Measurements from ENCODE around the gene BHLHE40. TPM values are rescaled to one million over a fixed set of nuclear protein-coding genes. Genes with fewer than 3 reads are reported as not detected.

Gene BHLHE40
- total RNA-seq, 1 donor from 2014 or later, result 33.9 TPM

GRCh38 chr3:4953119-4953518 lies 26.1 kb upstream of the BHLHE40 start:
- no peak for DNase-seq
- H3K27ac ChIP-seq (replicated peaks), result no peak overlapping the region
- intact Hi-C loops (cut with micrococcal nuclease), result no loop called here
- peaks cover 16% of the 10 kb centered on the region for H3K4me1 ChIP-seq
- H3K4me3 ChIP-seq, result no peak overlapping the region
- H3K27me3 ChIP-seq (ENCODE audit: low read depth), result no peaks in the 10 kb centered on the region
- H3K36me3 ChIP-seq, result no peaks in the 10 kb centered on the region
- no peak for TF ChIP-seq CTCF (IDR thresholded peaks at IDR 0.05; ENCODE audit: borderline replicate concordance)
- no peaks in the 10 kb centered on the region for H3K9me3 ChIP-seq (replicated peaks)

- H3K4me3 ChIP-seq, result no peak overlapping the region
- intact Hi-C loops (cut with micrococcal nuclease), result no loop called here
These were observed 24.8 kb upstream of the BHLHE40 start for GRCh38 chr3:4954256-4955000.

GRCh38 chr3:4956099-4956498 lies 23.1 kb upstream of the BHLHE40 start:
- H3K4me1 ChIP-seq, result no peaks in the 10 kb centered on the region
- no peak for TF ChIP-seq CTCF (IDR thresholded peaks at IDR 0.05; ENCODE audit: borderline replicate concordance)
- no peak overlapping the region for H3K27ac ChIP-seq (replicated peaks)
- H3K4me3 ChIP-seq, result no peak overlapping the region
- intact Hi-C loops (cut with micrococcal nuclease), result no loop called here
- peaks cover 8% of the 10 kb centered on the region for H3K9me3 ChIP-seq (replicated peaks)
- no peak for DNase-seq
- H3K36me3 ChIP-seq, result no peaks in the 10 kb centered on the region
- H3K27me3 ChIP-seq (ENCODE audit: low read depth), result no peaks in the 10 kb centered on the region

More at GRCh38 chr3:4954256-4955000, 24.8 kb upstream of the BHLHE40 start:
- no peak overlapping the region for H3K27ac ChIP-seq (replicated peaks)
- H3K27me3 ChIP-seq (ENCODE audit: low read depth), result no peaks in the 10 kb centered on the region
- peaks cover 6% of the 10 kb centered on the region for H3K9me3 ChIP-seq (replicated peaks)
- no peaks in the 10 kb centered on the region for H3K36me3 ChIP-seq
- peaks cover 9% of the 10 kb centered on the region for H3K4me1 ChIP-seq
- no peak for DNase-seq
- no peak for TF ChIP-seq CTCF (IDR thresholded peaks at IDR 0.05; ENCODE audit: borderline replicate concordance)

- intact Hi-C loops (cut with micrococcal nuclease), result no loop called here
- no peak for DNase-seq
These were observed 22.5 kb upstream of the BHLHE40 start for GRCh38 chr3:4956738-4957137.

GRCh38 chr3:4957978-4958377 lies 21.3 kb upstream of the BHLHE40 start:
- H3K27me3 ChIP-seq (ENCODE audit: low read depth), result no peaks in the 10 kb centered on the region
- TF ChIP-seq CTCF (IDR thresholded peaks at IDR 0.05; ENCODE audit: borderline replicate concordance), result no peak
- H3K27ac ChIP-seq (replicated peaks), result no peak overlapping the region
- no peak for DNase-seq
- H3K9me3 ChIP-seq (replicated peaks), result peaks cover 8% of the 10 kb centered on the region
- no peak overlapping the region for H3K4me3 ChIP-seq
- intact Hi-C loops (cut with micrococcal nuclease), result no loop called here
- no peaks in the 10 kb centered on the region for H3K36me3 ChIP-seq
- no peaks in the 10 kb centered on the region for H3K4me1 ChIP-seq

More at GRCh38 chr3:4956738-4957137, 22.5 kb upstream of the BHLHE40 start:
- Histone ChIP-seq H3K36me3 (no peaks in the 10 kb centered on the region), H3K9me3 (replicated peaks) (peaks cover 8% of the 10 kb centered on the region), H3K4me3 (no peak overlapping the region), H3K27me3 (ENCODE audit: low read depth) (no peaks in the 10 kb centered on the region), H3K27ac (replicated peaks) (no peak overlapping the region), H3K4me1 (no peaks in the 10 kb centered on the region)
- no peak for TF ChIP-seq CTCF (IDR thresholded peaks at IDR 0.05; ENCODE audit: borderline replicate concordance)
